ENCODE results near the gene TSSC4. TPM values are rescaled to one million over a fixed set of nuclear protein-coding genes. Genes with fewer than 3 reads are reported as not detected.

TSSC4 gene
- total RNA-seq, 1 experiment from 2014 or later = 87.6 TPM

DNA sequence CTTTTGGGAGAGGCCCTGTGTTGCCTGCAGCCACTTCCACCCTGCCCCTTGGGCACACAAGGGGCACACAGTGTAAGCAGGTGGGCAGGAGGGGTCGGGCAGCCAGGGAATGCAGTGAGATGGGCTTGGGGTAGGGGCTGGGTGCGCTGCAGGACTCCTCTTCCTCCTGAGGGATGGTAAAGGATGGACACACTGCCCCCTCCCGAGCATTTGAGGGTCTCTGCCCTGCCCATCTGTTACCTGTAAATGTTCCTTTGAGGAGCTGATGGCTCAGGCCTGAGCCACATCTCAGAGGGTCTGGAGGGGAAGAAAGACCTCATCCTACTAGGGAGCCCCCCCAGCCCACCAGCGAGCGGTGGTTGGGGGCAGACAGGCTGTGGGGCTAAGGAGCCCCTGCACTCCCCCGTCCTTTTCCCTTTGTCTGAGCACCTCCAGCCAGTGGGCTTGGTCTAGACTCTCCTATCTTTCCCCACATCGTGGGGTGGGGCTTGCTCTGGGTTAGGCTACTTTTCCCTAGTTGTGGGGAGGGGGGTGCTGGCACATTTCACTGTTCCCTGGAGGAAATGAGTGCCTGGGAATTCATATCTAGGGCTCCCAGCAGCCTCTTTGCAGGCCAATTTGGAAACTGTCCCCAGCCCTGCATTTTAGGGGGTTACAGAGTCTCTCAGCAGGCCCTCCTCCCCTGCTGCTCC lies 1.7 kb upstream of the TSSC4 start:
- DNase-seq (ENCODE audit: low read depth) = no peak

DNA sequence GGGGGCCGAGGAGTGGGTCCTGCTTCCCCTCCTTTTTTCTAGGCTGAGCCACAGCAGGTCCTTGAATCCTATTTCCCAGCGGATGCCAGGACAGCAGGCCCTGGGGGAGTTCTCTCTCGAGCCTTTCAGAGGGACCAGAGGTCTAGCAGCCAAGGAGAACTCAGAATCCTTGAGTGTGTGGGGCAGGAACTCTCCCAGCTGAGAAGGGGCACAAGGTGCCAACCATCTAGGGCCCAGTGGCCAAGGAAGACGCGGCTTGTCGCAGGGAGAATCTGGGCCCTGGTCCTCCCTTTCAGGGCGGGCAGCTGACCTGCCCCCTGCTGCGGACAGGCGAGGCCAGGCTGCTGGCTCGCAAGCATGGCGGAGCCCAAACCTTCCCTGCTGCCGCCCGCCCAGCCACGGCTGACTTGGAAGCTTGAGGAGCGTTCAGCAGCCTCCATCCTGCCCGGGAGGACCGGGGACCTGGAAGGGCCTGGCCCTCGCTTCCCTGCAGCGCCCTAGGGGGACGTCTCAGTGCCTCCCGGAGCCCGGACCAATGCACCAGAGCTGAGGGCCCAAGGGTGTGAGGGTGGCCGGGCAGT lies 972 bp upstream of the TSSC4 start:
- DNase-seq (ENCODE audit: low read depth) = no peak

- DNase-seq (ENCODE audit: low read depth) = no peak
These were observed 349 bp downstream of the TSSC4 start for GRCh38 chr11:2400762-2401435.

- no peak for DNase-seq (ENCODE audit: low read depth)
These were observed 960 bp downstream of the TSSC4 start for GRCh38 chr11:2401436-2401984.

DNA sequence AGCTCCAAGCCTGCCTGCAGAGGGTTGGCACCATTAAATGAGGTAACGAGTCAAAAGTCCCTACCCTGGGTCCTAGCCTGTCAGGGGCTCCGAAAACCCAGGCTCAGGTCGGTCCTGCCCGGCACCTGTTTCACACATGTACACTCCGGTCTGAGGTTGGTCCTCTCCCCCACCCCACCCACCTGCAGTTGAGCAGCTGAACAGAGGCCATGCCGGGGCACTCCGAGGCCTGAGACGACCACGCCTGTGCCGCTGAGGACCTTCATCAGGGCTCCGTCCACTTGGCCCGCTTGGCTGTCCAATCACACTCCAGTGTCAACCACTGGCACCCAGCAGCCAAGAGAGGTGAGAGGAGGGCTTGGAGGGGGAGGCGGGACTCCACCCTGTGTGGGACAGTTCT lies 1.6 kb downstream of the TSSC4 start:
- no peak for DNase-seq (ENCODE audit: low read depth)

DNA sequence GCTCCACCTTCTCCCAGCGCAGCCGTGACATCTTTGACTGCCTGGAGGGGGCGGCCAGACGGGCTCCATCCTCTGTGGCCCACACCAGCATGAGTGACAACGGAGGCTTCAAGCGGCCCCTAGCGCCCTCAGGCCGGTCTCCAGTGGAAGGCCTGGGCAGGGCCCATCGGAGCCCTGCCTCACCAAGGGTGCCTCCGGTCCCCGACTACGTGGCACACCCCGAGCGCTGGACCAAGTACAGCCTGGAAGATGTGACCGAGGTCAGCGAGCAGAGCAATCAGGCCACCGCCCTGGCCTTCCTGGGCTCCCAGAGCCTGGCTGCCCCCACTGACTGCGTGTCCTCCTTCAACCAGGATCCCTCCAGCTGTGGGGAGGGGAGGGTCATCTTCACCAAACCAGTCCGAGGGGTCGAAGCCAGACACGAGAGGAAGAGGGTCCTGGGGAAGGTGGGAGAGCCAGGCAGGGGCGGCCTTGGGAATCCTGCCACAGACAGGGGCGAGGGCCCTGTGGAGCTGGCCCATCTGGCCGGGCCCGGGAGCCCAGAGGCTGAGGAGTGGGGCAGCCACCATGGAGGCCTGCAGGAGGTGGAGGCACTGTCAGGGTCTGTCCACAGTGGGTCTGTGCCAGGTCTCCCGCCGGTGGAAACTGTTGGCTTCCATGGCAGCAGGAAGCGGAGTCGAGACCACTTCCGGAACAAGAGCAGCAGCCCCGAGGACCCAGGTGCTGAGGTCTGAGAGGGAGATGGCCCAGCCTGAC lies 2.5 kb downstream of the TSSC4 start:
- no peak for DNase-seq (ENCODE audit: low read depth)

DNA sequence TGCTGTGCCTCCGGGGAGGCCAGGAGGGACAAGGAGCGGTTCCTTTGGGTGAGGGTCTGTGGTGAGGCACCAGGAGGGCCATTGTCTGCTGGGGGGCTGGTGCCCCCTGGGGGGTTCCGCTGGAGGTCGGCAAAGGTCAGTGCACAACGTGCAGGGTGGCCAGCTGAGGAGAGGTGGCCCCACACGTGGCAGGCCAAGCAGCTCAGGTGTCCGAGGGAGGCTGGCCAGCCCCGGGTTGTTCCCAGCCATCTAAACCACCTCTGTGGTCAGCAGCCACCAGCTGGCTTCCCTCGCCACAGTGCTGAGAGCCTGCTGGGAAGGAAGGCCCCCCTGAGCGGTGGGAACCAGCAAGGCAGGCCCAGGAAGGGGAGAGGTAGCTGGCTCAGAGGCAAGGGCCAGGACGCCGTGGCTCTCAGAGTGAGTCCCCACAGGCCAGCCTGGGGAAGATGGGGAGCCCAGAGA lies 4.2 kb downstream of the TSSC4 start:
- no peak for DNase-seq (ENCODE audit: low read depth)

DNA sequence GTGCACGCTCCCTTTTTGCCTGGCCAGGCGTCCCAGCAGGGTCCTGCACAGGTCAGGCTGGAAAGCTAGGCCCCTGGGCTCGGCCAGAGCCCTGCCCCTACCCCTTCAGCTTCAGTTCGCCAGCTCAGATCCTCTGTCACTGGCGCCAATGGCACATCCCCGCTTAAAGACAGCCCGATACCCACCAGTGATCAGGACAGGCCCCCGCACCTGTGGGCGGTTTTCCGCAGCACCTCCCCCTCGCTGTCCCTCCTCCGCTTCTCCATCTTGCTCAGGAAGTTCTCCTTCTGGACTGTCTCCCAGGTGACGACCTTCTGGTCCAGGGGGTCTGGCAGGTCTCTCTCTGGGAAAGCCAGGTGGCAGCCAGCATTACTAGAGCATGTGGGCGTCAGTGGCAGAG lies 5.9 kb downstream of the TSSC4 start:
- no peak for DNase-seq (ENCODE audit: low read depth)

DNA sequence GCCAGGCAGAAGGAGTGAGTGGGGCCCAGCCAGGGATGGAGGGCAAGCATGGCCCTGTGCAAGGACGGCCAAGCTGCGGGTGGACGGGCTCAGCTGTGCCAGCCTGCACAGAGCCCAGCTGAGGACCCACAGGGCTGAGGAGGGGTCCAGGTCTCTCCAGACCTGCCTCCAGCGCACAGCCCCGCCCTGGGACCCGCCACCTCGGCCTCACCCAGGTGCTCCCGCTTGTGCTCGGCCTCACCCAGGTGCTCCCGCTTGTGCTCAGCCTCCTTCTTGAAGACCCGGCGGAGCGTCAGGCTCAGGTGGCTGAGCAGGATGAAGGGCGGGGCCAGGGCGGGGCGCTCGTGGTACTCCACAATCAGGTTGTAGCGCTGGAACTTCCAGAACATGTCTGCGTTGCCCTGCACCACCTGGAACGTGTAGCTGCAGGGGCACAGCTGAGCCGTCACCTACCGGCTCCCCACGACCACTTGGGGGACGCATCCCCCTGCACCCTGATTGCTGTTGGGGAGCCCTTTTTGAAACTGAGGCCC lies 6.4 kb downstream of the TSSC4 start:
- DNase-seq (ENCODE audit: low read depth) = no peak

DNA sequence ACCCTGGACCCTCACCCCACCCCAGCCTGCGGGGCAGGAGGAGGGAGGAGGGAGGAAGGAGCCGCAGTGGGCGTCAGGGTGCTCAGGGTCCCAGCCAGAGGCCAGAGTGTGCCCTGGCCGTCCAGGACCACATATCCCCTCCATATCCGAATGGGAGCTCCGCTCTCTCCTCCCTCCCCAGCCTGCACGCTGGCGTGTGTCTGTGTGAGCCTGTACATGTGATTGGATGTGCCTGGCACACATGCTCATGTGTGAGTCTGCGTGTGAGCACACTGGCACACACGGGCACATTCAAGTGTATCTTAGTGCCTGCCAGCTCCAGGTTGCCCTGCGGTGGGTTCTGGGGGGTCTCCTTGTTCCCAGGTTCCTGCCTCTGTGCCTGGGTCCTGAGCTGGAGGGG lies 8.1 kb downstream of the TSSC4 start:
- DNase-seq (ENCODE audit: low read depth) = no peak

DNA sequence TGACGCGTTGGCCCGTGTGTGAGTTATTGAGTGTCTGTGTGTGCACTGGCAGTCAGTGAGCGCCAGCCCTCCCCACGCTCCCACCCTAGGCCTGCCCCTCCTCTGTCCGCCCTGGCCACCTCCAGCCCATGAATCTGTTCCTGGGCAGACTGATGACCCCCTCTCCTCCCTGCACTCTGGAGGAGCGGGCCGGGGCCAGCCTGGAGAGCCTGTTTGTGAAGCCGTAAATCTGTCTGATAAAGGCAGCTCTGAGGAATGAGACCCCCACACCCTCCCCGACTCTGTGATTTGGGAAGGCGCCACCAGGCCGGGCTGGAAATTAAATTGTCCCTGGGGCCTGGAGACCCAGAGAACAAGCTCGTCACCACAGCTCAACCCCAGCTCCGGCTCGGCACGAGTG lies 8.6 kb downstream of the TSSC4 start:
- DNase-seq (ENCODE audit: low read depth) = no peak

GRCh38 chr11:2409611-2410468 lies 9.3 kb downstream of the TSSC4 start:
- no peak for DNase-seq (ENCODE audit: low read depth)

GRCh38 chr11:2410616-2411015 lies 10.1 kb downstream of the TSSC4 start:
- no peak for DNase-seq (ENCODE audit: low read depth)

- DNase-seq (ENCODE audit: low read depth) = no peak
These were observed 11.1 kb downstream of the TSSC4 start for GRCh38 chr11:2411446-2412305.

DNA sequence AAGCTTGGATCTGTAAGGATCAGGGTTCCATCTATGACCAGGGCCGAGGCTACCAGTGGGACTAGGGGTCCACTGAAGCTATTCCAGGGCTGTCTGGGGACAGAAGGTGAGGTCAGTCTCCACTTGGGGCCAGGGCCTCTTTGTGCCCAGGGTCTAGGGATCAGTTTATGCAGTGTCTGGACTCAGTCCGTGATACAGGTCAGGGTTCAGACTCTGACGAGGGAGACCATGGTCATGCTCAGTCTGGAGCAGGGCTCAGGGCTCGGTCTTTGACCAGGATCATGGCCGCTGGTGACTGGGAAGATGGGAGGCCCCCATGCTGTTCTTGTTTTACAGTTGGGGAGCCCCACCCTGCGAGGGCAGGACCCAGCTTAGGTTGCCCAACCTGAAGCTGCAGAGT lies 11.8 kb downstream of the TSSC4 start:
- DNase-seq (ENCODE audit: low read depth) = no peak

GRCh38 chr11:2413742-2414579 lies 13.4 kb downstream of the TSSC4 start:
- no peak for DNase-seq (ENCODE audit: low read depth)

DNA sequence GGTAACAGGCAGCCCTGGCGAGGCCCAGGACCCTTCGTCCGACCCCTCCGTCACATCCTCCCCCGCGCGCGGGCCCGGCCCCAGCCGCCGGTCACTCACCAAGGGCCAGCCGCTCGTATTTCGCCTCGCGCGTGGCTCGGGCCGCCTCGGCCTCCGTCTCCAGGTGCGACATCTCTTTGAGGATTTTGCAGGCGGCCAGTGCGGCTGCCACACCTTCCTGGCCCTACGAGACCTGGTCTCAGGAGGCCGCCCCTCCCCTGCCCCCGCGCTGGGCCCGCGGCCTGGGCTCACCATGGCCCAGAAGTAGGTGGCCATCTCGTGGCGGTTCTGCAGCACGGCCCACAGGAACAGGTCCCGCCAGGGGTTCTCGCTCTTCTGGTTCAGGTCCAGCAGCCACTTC lies 14.1 kb downstream of the TSSC4 start:
- DNase-seq (ENCODE audit: low read depth) = no peak

- DNase-seq (ENCODE audit: low read depth) = no peak
These were observed 14.6 kb downstream of the TSSC4 start for GRCh38 chr11:2415171-2415570.
